Keratinocyte (primary cell): ENCODE data around the gene PITHD1. TPM values are rescaled to one million over a fixed set of nuclear protein-coding genes. Genes with fewer than 3 reads are reported as not detected.
"Not testable (repeated sequence)": the region's sequence is repeated elsewhere in the genome, so short reads cannot be mapped to it uniquely, and the experiment has no call there.

Source experiments
- DNase-seq: peaks from one replicate; pipeline ENCODE4 v3.0.0-alpha.2; 2011; ENCODE audit warnings: low read depth, missing footprints, low spot score
- FAIRE-seq: peaks from 2 replicates; lab custom pipeline; 2011; peaks lifted over from hg19 to GRCh38; lab: Jason Lieb, UNC
- H2AFZ ChIP-seq: 2 replicates; pipeline ENCODE4 v1.6.0; 2012; ENCODE audit warnings: low read length, control low read depth, inconsistent platforms; ENCODE audit not compliant: control insufficient read depth
- H3K27ac ChIP-seq: 2 replicates; pipeline ENCODE4 v1.5.1; 2011; ENCODE audit warnings: low read length; ENCODE audit not compliant: control insufficient read depth, insufficient read depth
- H3K27me3 ChIP-seq: 3 replicates; pipeline ENCODE4 v1.6.0; 2011; ENCODE audit warnings: low read length; ENCODE audit not compliant: control insufficient read depth, insufficient read depth; ENCODE audit errors: extremely low read depth
- H3K36me3 ChIP-seq, 2 experiments: 2 replicates in 1 of 2; 3 replicates in 1 of 2; pipeline ENCODE4 v1.5.1; 2011; ENCODE audit warnings: low read length in 2 of 2, mild to moderate bottlenecking in 1 of 2; ENCODE audit not compliant: control insufficient read depth in 2 of 2, insufficient read depth in 2 of 2; ENCODE audit errors: extremely low read depth in 1 of 2
- H3K4me1 ChIP-seq: 3 replicates; pipeline ENCODE4 v1.5.1; 2011; ENCODE audit warnings: low read length; ENCODE audit not compliant: control insufficient read depth, insufficient read depth; ENCODE audit errors: extremely low read depth
- H3K4me2 ChIP-seq: 3 replicates; pipeline ENCODE4 v1.6.0; 2011; ENCODE audit warnings: low read depth, low read length; ENCODE audit not compliant: control insufficient read depth, insufficient read depth; ENCODE audit errors: extremely low read depth
- H3K4me3 ChIP-seq, 3 experiments: fragments of 200-600 bp in 1 of 3; sonication (generic) in 1 of 3; 2 replicates in 2 of 3; 3 replicates in 1 of 3; pipeline ENCODE4 v1.5.1; 2011 to 2016; ENCODE audit warnings: low read length in 3 of 3, mild to moderate bottlenecking in 3 of 3, control low read depth in 2 of 3, inconsistent platforms in 1 of 3, low read depth in 1 of 3, mixed read lengths in 1 of 3, mixed run types in 1 of 3, moderate library complexity in 1 of 3; ENCODE audit not compliant: control insufficient read depth in 2 of 3, insufficient read depth in 2 of 3; ENCODE audit errors: extremely low read depth in 1 of 3
- H3K79me2 ChIP-seq: 2 replicates; pipeline ENCODE4 v1.6.0; 2012; ENCODE audit warnings: low read length; ENCODE audit not compliant: control insufficient read depth, insufficient read depth
- H3K9ac ChIP-seq: 3 replicates; pipeline ENCODE4 v1.6.0; 2011; ENCODE audit warnings: low read length; ENCODE audit not compliant: control insufficient read depth, insufficient read depth; ENCODE audit errors: extremely low read depth
- H3K9me1 ChIP-seq: 3 replicates; pipeline ENCODE4 v1.6.0; 2011; ENCODE audit warnings: low read length; ENCODE audit not compliant: control insufficient read depth, insufficient read depth; ENCODE audit errors: extremely low read depth
- H3K9me3 ChIP-seq: 2 replicates; pipeline ENCODE4 v1.5.1; 2012; ENCODE audit warnings: low read depth, low read length; ENCODE audit not compliant: control insufficient read depth
- H4K20me1 ChIP-seq: 3 replicates; pipeline ENCODE4 v1.6.0; 2011; ENCODE audit warnings: low read length; ENCODE audit not compliant: control insufficient read depth, insufficient read depth; ENCODE audit errors: extremely low read depth
- CTCF ChIP-seq, 3 experiments: IDR thresholded peaks in 1 of 3; conservative IDR thresholded peaks in 1 of 3; optimal IDR thresholded peaks in 1 of 3; 2 replicates in 2 of 3; 3 replicates in 1 of 3; pipeline versions ENCODE3 to v1.5.1; 2011; ENCODE audit warnings: low read length in 3 of 3, mild to moderate bottlenecking in 3 of 3, moderate library complexity in 2 of 3, control low read depth in 1 of 3, inconsistent platforms in 1 of 3; ENCODE audit not compliant: insufficient read depth in 2 of 3; ENCODE audit errors: extremely low read depth in 1 of 3
- EZH2 ChIP-seq: IDR thresholded peaks from one replicate; pipeline ENCODE4 v1.6.1; 2012; ENCODE audit warnings: inconsistent platforms, mild to moderate bottlenecking, low read length, moderate library complexity
- dilution Hi-C: fragments of 300-500 bp; cut with MboI; formaldehyde crosslinking; loops from one replicate; pipeline ENCODE4 v1.7.0; 2020; ENCODE audit warnings: low sequenced_read_pairs; ENCODE audit not compliant: extremely low pct_ligation_motif_present
- polyA plus RNA-seq, 5 experiments: library from polyadenylated mRNA; depleted of rRNA in 3 of 5; stranded (reverse) in 3 of 5; stranded (forward) in 1 of 5; unstranded in 1 of 5; fragments of >200 nt; gene quantifications; 1 replicate in 1 of 5; 2 replicates in 3 of 5; 3 replicates in 1 of 5; pipeline versions ENCODE4 v1.2.1 to v1.2.3, GENCODE V29; 2011 to 2012; ENCODE audit warnings: missing spikeins in 2 of 5, low read depth in 1 of 5, low replicate concordance in 1 of 5

Gene PITHD1
- polyA plus RNA-seq, 1 donor (not counting 4 experiments of a cell fraction or from before 2014, with no cell fraction given): 59.4 TPM

GRCh38 chr1:23779826-23780371 is 1.7 kb downstream of the PITHD1 start:
- Histone ChIP-seq H3K79me2 (peaks cover 57% of the 10 kb centered on the region), H3K27me3 (no peaks in the 10 kb centered on the region), H2AFZ (no peak overlapping the region), H3K4me3 (peak overlapping the region in 2 of 3 experiments; percentile 72 to 76), H3K9me1 (no peaks in the 10 kb centered on the region), H3K27ac (peak overlapping the region; percentile 65), H3K4me1 (peaks cover 18% of the 10 kb centered on the region), H3K9me3 (no peaks in the 10 kb centered on the region), H3K4me2 (peak overlapping the region; percentile 99), H3K36me3 (peaks cover 2 to 17% of the 10 kb centered on the region in 2 experiments), H3K9ac (peak overlapping the region; percentile 76), H4K20me1 (peaks cover 4% of the 10 kb centered on the region)
- FAIRE-seq (no peak), DNase-seq (no peak)
- dilution Hi-C loops: no loop called here
- TF ChIP-seq EZH2: no peak
- TF ChIP-seq CTCF (optimal IDR thresholded peaks at IDR 0.05 in 1 of 3, IDR thresholded peaks at IDR 0.05 in 1 of 3, conservative IDR thresholded peaks at IDR 0.05 in 1 of 3; ENCODE audit: extremely low read depth in 1 of 3, insufficient read depth in 2 of 3, low read length in 3 of 3): no peak

GRCh38 chr1:23783141-23783540 is 4.9 kb downstream of the PITHD1 start:
- H3K9me1 ChIP-seq, H3K27ac ChIP-seq, H3K4me3 ChIP-seq, FAIRE-seq, H3K4me2 ChIP-seq, dilution Hi-C loops, H3K27me3 ChIP-seq, H3K9ac ChIP-seq, H4K20me1 ChIP-seq, H2AFZ ChIP-seq, DNase-seq, H3K9me3 ChIP-seq: not testable (repeated sequence)
- Histone ChIP-seq H3K79me2 (peaks cover 40% of the 10 kb centered on the region), H3K4me1 (peaks cover 14% of the 10 kb centered on the region), H3K36me3 (peaks cover 12 to 31% of the 10 kb centered on the region in 2 experiments)

DNA sequence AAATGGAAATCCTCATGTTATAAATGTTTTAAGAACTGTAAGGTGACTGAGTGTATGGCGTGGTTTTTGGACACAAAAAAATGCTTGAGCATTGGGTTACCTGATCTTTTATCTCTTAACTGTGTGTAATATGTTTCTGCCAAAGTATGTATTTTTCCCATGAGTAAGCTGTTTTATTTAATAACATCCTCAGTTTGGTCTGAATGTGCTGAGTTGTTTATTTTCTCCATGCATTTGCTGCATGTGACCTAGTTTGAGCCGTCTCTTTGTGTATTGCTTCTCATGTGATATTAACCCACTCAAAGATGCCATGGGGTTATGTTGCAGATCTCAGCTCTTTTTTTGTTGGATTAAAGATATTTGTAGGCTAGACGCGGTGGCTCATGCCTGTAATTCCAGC is 6.6 kb downstream of the PITHD1 start:
- DNase-seq: no peak
- Histone ChIP-seq H3K27me3 (no peaks in the 10 kb centered on the region), H3K79me2 (peaks cover 25% of the 10 kb centered on the region), H3K9me3 (no peaks in the 10 kb centered on the region), H3K36me3 (peaks cover 12 to 31% of the 10 kb centered on the region in 2 experiments), H3K27ac (no peak overlapping the region), H2AFZ (no peak overlapping the region), H3K9ac (no peak overlapping the region), H3K4me3 (no peak overlapping the region), H3K4me1 (peaks cover 6% of the 10 kb centered on the region), H3K9me1 (no peaks in the 10 kb centered on the region), H4K20me1 (no peaks in the 10 kb centered on the region), H3K4me2 (no peak overlapping the region)
- dilution Hi-C loops: no loop called here
- no peak for FAIRE-seq
- TF ChIP-seq CTCF (optimal IDR thresholded peaks at IDR 0.05 in 1 of 3, IDR thresholded peaks at IDR 0.05 in 1 of 3, conservative IDR thresholded peaks at IDR 0.05 in 1 of 3; ENCODE audit: extremely low read depth in 1 of 3, insufficient read depth in 2 of 3, low read length in 3 of 3) (no peak), EZH2 (no peak)
